Activated CD4-positive, alpha-beta T cell treated with anti-CD3 and anti-CD28 coated beads for 4 hours (primary cell): Measurements from ENCODE around the gene PSMD7.

ENCODE experiments used
- DNase-seq, 2 donors: peaks; one replicate each; pipeline ENCODE4 v3.0.0-alpha.2; 2020

PSMD7 gene

DNA sequence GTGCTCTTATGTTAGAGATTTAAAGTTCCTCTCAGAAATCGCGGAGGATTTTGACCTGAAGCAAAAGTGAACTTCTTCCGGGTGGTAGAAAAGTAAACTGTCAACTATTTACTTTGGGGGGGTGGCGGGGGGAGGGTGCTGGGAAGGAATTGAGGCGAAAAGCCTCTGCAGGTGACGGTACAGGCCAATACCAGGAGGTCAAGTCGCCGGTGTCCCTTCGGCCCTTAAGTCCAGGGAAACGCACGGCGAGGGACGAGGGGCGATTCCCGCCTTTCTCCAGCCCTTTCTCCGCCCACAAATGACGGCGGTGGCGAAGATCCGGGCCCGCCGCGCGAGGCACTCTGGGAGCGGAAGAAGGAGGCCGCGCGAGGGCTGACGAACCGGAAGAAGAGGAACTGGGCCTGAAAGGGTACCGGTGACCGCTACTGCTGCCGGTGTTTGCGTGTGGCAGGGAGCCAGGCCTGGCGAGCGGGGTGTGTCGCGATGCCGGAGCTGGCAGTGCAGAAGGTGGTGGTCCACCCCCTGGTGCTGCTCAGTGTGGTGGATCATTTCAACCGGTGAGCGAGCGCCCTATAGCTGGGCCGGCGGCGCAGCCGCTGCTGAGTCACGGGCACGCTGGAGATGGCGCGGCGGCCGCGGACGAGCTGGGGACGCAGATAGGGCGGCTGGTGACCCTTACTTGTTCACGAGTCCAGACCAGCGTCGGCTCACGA lies at the start of gene PSMD7:
PSMD7 (plus strand) TSS at position 383 of the 713 bp plus-strand sequence; CDS start at position 484, 101 bp downstream.
- peak; percentile 81 to 82 for DNase-seq

DNA sequence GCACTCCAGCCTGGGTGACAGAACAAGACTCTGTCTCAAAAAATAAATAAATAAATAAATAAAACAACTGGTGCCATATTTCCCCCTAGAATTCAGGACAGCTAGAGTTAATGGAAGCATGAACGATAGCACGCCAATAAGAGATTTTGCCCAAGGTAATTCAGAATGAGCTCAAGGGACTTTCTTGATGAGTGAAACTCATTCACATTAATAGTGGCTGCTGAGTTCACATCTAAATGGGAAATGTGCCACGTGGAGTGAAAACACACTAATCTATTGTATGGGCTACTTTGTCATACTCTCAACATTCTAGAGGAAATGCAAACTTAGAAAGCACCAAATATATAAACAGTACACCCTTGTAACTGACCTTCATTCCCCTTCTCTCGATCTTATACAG lies 47.4 kb upstream of the PSMD7 start:
- DNase-seq: no peak

DNA sequence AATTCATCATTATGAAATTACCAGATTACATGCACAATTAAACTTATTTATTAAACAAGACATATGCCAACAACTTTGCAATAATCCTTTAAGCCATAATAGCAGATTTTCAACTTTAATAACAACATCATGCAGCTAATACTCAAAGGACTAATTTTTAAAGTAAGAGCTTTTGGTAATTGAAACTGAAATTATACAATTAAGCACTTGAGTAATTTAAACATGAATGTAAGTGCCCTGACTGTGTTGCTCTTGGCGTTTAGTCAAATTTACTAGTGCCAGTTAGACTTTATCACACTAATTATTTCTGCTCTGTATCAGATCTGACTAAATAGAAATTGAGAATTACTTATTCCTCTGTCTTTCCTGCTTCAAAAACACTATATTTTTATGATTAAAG lies 46.8 kb upstream of the PSMD7 start:
- no peak for DNase-seq

DNA sequence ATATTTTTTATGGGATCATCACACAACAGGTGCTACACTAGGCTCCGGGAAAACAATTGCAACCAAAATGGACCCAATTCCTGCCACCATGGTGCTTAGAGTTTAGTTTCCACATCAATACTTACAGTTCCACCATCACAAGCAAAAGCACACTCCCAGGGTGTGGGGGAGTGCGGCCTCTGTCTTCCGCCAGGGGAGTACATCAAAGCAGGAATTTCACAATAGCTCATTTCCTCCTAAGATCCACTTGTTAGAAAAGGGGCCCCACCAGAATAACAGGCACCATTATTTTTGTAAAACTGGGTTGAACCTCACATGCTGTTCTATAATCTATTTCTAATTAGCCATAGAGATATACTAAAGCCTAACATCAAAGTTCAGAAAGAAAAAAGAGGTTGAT lies 44.3 kb upstream of the PSMD7 start:
- no peak for DNase-seq

DNA sequence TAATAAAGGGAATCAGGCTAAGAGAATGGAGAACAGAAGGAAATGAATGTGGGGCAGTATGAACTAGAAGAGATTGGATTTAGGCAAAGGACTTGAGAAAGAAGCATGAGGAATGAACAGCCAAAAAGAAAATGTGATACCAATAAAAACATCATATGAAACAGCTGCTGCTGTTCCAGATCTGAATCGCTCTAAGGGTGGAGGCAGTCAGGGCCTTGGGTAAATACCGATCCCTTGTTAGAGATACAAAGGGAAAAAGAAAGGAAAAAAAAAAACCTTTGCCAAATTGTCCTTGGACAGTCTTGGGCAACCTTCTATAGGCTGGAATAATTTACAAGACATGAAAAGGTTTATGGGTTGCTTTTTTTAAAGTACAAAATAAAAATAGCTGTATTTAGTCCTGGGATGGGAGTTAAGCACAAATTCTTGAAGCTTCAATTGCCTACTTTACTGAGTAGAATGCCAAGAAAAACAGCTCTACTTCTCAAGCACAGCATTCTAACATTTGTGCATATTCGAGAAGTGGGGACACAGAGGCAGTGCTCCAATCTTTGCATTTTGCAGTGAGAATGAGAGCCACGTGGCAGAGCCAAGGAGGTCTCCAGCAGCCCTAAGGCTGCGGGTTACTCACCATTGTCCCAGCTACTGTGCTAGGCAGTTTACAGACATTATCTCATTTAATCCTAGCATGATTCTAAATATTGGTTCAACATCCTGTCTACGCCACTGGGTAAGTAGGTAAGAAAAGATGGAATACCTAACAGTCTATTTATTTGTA lies 43.3 kb upstream of the PSMD7 start:
- DNase-seq: no peak

DNA sequence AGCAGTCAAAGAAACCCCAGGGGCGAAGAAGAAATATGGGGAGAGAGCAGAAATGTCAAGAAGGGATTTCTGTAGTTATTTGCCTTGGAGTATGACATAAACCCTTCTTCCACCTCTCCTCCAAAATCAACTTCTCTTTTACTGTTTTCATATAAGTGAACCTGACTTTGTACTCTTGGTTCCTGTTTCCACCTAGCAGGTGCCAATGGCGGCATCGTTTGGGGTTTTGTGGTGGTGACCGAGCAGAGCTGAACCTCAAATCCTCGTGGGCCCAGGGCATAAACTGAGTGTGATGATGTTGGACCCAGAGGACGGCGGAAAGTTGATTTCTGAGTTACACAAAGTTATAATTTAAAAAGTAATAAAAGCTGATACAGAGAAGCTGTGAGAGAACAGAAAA lies 39.6 kb upstream of the PSMD7 start:
- no peak for DNase-seq

DNA sequence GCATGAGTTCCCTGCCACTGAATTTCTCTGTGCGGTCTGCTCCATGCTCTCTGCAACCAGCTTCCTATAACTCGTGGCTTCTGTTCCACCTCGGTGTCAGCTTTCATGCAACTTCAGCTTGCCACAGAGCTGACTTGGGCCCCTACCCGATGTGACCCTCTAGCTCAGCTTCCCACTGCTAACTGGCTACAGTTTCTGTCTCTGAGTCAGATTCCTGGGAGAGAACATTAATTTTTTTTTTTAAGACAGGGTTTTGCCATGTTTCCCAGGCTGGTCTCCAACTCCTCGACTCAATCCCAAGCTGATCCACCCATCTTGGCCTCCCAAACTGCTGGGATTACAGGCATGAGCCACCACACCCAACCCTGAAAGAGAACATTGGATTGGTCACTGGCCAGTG lies 35.5 kb upstream of the PSMD7 start:
- DNase-seq: no peak

DNA sequence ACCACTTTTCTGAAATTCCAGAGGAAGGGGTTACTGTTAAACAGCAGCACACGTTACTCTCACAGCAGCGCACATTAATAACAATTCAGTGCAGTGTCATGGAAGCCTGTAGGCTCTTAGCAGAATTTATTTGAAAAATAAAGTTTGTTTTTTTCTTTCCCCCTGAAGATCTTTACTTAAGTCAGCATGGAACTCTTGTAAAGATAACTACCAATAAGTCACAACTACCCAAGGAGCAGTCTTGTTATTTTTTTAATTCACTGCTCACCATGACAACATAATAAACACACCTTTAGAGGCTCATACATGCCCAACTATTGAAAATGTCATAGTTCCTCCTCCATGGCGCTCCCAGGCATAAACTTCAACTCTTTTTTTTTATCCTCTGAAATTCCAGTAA lies 31.8 kb upstream of the PSMD7 start:
- no peak for DNase-seq

DNA sequence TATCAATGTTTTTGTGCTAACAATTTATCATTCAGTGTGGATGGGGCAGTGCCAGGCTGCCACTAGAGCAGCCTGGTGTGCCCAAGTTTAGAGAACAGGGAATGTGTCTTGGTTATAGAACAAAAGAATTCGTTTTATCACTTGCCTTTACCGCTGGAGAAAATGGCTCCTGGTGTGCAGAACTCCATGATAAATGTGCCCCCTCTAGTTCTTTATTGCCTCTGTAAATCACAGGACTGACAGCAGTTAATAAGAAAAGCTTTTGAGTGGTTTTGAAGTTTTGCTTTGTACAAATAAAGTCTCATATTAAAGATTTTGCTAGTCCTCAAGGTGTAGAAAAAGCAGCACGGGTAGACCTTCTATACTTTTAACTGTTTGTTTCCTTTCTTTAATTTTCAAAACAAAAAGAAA lies 28.2 kb upstream of the PSMD7 start:
- DNase-seq: no peak

DNA sequence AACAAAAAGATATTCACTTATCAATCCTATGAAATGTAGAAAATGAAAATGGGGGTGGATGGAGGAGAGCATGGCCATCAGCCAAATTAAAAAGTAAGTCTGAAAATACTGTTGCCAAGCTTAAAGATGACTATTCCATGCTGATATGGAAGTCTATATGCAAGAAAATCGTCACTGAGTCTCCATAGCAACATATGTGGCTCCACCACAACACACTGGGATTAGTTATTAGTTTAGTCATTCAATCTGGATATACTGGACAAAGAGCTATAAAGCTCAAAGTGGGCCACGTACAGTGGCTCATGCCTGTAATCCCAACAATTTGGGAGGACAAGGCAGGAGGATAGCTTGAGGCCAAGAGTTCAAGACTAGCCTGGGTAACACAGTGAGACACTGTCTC lies 24.7 kb upstream of the PSMD7 start:
- no peak for DNase-seq

DNA sequence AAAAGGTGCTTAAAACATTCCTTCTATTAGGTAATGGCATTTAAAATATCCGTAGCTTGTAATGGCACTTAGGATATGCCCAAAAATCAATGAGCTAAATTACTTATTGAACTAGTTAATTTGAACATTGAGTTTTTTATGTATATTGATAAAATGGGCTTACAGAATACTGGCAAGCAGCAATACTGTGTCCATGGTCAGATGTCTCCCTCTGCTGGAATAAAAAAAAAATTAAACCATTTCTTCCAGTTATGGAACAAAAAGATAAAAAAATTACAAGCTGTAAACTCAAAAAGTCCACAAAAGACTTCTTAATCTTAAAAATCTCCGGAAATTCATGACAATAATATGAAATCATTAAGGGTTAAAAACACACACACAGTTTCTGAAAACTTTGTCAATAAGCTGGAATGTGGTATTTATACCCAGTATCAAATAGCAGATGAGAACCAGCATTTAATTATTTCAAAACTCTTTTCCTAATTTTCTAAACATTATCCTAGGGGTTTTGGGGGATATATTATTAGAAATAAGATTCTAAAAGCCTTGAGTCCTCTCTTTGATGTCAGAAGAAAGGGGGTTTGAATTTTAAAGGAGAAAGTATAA lies 21.5 kb upstream of the PSMD7 start:
- no peak for DNase-seq

DNA sequence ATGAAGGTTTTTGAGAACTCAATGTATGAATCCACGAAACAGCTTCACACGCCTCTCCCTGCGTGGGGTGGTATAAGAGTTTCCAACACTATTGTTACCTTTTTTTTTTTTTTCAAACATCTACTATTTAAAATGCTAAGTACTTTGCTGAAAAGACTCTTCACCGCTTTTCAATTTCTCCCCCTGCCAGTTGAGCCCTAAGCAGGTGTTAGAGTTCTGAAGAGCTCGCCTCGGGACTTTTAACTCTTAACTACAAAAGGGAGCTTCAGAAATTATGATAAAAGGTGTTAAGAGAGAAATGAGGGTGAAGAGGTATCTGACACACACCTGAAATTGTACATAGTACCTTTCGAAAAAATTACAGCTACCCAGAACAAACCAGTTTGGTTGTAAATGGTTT lies 20.9 kb upstream of the PSMD7 start:
- no peak for DNase-seq

DNA sequence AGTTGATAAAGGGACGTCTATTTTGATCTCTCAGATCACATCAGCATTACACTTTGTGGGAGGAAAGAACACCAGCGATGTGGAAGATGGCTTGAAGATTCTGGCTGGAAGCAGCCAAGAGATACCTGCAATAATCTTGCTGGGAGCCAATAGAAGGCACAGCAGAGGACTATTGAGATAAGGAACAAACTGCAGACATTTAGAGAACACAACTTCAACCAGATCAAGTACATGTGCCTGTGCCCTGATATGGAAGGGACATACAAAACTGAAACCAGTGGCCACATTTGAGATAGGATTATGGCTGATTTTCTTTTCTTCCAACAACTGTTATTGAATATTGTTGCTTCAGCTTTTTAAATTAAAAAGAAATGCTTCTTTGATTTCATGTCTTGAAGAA lies 18.6 kb upstream of the PSMD7 start:
- DNase-seq: no peak

DNA sequence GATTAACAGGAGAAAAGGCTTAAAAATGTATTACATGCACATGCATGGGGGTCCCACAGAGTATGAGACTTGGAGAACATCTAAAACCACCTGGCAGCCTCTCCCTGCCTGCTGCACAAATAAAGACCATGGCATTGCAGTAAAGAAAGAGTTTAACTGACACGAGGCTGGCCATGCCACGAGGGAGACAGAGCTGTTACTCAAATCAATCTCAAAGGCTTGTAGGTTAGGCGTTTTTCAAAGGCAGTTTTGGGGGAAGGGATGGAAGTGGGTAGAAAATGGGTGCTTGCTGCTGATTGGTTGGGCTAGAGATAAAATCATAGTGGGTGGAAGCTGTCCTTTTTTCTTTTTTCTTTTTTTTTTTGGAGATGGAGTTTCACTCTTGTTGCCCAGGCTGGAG lies 17.3 kb upstream of the PSMD7 start:
- DNase-seq: no peak

DNA sequence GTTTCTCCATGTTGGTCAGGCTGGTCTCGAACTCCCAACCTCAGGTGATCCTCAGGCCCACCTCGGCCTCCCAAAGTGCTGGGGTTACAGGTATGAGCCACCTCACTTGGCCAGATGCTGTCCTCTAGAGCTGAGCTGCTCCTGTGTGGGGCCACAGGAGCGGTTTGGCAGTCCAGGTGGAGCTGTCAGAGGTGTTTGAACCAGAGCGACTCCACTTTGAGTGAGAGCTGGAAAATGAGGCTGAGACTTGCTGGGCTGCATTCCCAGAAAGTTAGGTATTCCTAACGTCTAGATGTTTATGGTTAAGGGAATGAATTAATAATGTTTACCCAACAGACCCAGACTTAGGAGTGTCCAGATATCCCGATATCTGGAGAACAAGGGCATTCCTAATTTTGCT lies 16.8 kb upstream of the PSMD7 start:
- DNase-seq: no peak

DNA sequence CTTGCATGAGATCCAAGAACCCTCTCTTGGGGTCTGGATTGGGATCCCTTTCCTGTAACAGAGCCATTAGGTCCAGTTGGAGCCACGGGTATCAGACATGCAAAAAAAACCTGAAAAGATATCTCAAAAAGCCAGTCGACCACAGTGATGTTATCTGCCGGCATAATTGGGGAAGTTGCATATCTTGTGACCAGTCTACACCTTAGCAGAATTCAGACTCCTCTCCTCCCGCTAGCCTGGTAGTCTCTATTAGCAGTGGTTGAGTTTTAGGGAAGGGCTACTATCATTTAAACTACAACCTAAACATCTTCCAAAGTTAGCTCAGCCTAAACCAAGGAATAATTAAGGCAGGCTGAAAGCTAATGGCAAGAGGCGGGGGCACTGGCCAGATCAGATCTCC lies 16.2 kb upstream of the PSMD7 start:
- DNase-seq: no peak

DNA sequence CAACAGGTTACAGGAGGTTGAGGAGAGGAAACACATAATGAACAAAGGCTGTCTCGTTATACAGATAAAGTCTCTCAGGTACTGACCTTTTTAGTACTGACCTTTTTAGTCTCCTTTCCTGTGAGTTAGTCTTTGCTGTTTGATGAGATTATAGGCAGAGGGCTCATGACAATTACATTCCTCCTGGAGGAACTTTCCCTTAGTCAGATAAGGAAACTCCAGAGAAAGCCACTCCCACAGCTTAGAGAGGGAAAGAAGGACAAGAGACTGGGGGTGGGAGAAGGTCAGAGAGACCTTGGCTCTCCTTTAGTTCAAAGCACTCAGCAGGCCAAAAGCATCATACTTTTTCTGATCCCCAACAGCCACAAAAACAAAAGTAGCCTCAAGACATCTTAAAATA lies 15.3 kb upstream of the PSMD7 start:
- DNase-seq: no peak

DNA sequence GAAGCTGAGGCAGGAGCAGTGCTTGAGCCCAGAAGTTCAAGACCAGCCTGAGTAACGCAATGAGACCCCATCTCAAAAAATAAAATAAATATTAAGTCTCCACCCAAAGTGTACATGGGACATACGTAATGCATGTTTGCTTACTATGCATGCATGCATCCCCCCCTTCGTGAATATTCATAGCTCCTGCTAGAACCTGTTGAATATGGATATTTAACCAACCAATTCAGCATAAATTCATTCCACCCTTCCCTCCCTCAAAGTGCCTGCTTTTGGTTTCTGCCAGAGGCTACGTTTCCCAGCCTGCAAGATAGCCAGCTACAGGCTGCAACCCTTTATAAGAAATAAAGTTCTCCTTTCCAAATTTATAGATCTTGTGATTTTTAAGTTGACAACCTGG lies 12.9 kb upstream of the PSMD7 start:
- no peak for DNase-seq

DNA sequence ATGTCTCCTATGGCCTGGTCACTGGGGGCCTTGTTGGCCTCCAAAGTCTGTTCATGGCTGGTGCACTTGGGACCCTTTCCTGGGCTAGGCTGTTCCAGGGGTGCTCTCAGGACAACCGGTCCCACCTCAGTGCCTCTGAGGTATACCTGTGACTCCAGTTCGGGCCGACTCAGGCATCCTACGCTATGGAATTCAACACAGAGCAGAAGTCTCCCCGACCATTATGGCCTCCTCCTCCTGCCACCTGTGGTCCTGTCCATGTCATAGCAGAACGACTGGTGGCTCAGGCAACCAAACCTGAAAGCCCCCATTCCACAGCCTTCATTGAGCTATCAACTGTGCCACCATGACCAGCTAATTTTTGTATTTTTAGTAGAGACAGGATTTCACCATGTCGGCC lies 8.5 kb upstream of the PSMD7 start:
- no peak for DNase-seq

DNA sequence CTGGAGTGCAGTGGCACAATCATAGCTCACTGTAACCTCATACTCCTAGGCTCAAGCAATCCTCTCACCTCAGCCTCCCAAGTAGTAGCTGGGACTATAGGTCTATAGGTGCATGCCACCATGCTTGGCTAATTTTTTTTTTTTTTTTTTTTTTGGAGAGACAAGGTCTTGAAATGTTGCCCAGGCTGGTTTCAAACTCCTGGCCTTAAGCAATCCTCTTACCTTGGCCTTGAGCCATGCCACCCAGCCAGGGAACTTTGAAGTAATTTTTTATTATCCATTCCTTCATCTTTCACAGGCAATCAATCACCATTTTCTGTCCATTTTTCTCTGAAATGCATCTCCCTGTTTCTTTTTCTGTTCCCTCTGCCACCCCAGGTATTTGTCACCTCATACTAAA lies 6.3 kb upstream of the PSMD7 start:
- no peak for DNase-seq

DNA sequence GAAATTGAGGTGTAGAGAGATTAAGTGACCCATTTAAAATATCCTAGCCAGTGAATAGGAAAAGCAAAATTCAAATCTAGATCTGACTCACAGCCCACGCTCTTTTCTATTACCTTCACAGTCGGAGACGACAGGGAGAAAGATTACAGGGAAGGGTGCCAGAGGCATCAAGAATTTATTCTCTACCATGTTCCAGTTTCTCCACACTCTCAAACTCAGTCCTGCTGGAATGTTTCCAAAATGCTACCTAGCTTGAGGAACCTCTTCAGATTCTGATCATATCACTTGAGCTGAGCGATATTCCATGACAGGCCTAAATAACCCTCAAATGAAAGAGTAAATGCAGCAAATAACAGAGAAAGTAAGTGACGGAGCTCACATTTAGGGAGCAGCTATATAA lies 5.4 kb upstream of the PSMD7 start:
- DNase-seq: no peak

DNA sequence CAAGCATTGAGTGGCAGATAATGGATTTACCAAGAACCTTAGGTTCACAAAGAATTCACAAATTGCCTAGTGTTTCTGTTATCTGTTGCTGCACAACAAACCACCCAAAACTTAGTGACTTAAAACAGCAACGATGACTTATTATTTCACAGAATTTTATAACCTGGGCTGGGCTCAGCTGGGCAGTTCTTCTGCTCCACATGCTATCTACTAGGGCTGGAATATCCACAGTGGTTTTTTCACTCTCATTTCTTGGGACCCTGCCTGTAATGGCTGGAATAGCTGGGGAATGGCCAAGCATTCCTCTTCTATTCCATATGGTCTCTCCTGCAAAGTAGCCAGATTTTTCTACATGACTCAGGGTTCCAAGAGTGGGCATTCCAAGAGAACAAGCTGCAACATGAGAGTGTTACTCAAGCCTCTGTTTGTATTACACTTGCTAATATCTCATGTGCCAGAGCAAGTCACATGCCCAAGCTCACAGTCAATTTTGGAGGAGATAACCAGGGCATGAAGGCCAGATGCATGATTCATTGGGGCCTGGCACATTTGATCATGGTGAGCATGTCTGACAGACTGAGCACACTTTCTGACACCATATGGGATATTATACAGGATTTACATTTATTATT lies 4.9 kb upstream of the PSMD7 start:
- DNase-seq: no peak

DNA sequence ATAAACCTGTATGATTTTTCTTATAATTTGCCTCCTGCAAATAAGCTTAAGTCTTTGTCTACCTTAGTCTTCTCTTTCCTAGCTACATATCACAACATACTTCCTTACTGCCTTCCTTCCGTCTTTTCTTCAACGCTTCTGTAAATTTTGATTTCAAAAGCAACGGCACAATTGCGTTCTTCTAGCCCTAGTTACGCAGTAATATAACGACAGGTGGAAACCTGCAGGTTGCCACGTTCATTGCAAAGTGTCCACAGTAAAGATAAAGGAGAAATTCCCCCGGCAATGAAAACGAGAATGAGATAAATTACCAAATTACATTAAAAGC lies 546 bp upstream of the PSMD7 start:
- DNase-seq: no peak

DNA sequence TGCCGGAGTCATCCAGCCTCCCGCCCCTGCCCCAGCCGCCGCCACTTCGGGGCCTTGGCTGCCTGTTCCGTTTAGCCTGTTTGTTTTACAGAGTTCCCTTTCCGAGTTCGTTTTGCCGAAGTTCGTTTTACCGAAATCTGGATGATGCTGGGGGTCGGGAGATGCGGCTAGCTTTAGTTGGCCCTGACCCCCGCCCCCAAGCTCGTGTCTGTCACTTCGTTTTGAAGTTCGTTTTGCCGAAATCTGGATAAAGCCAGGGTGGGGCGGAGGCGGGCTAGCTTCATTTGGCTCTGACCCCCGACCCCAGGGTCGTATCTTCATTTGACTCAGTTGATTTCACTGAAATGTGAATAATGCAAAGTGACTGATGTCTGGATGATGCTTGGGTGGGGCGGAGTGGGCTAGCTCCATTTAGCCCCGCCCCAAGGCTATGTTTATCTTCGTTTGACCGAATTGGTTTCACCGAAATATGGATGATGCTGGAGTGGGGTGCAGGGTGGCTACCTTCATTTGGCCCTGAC lies 591 bp downstream of the PSMD7 start:
- DNase-seq: peak; percentile 23 to 33
